GM23338 (cell line): ENCODE results near the gene RAB40B. TPM values are rescaled to one million over a fixed set of nuclear protein-coding genes. Genes with fewer than 3 reads are reported as not detected.

Experiments used
- ATAC-seq: fragments of 200-7000 bp; cut with Tn5 transposase; 3 replicates; pipeline ENCODE4 v1.9.1; 2020
- DNase-seq: peaks from one replicate; pipeline ENCODE4 v3.0.0-alpha.2; 2015; ENCODE audit warnings: low spot score
- H2AFZ ChIP-seq: fragments of 200-600 bp; sonication (generic); 2 replicates; pipeline ENCODE4 v1.8.0; 2016; ENCODE audit warnings: antibody characterized with exemption, mild to moderate bottlenecking, moderate library complexity
- H3F3A ChIP-seq: fragments of 200-600 bp; sonication (generic); replicated peaks from 2 replicates; pipeline ENCODE4 v1.8.0; 2017; ENCODE audit warnings: antibody characterized with exemption, mixed run types, low read depth
- H3K27ac ChIP-seq: fragments of 200-600 bp; sonication (generic); 2 replicates; pipeline ENCODE4 v1.6.1; 2016; ENCODE audit warnings: low read depth
- H3K27me3 ChIP-seq: fragments of 200-600 bp; sonication (generic); 2 replicates; pipeline ENCODE4 v1.8.0; 2016; ENCODE audit warnings: mild to moderate bottlenecking, mixed run types, moderate library complexity; ENCODE audit not compliant: insufficient read depth
- H3K36me3 ChIP-seq: fragments of 200-600 bp; sonication (generic); 2 replicates; pipeline ENCODE4 v1.8.0; 2016; ENCODE audit warnings: mild to moderate bottlenecking; ENCODE audit not compliant: insufficient read depth
- H3K4me1 ChIP-seq: fragments of 200-600 bp; sonication (generic); 2 replicates; pipeline ENCODE4 v1.8.0; 2016; ENCODE audit warnings: mild to moderate bottlenecking, moderate library complexity; ENCODE audit not compliant: insufficient read depth
- H3K4me2 ChIP-seq: fragments of 200-600 bp; sonication (generic); 2 replicates; pipeline ENCODE4 v1.7.1; 2017; ENCODE audit warnings: mixed run types
- H3K4me3 ChIP-seq: fragments of 200-600 bp; sonication (generic); 2 replicates; pipeline ENCODE4 v1.6.1; 2016; ENCODE audit warnings: mixed run types
- H3K79me2 ChIP-seq: fragments of 200-600 bp; sonication (generic); replicated peaks from 2 replicates; pipeline ENCODE4 v1.8.0; 2017; ENCODE audit warnings: mild to moderate bottlenecking; ENCODE audit not compliant: insufficient read depth
- H3K9me2 ChIP-seq: fragments of 200-600 bp; sonication (generic); 2 replicates; pipeline ENCODE4 v1.8.0; 2017; ENCODE audit not compliant: insufficient read depth
- H4K20me1 ChIP-seq: fragments of 200-600 bp; sonication (generic); replicated peaks from 2 replicates; pipeline ENCODE4 v1.8.0; 2017; ENCODE audit warnings: mild to moderate bottlenecking; ENCODE audit not compliant: insufficient read depth
- H3K27ac Mint-ChIP-seq: 2 replicates; pipeline ENCODE4 v1.8.0; 2020; ENCODE audit warnings: inconsistent platforms, mild to moderate bottlenecking, moderate library complexity, mixed read lengths
- H3K27me3 Mint-ChIP-seq: 3 replicates; pipeline ENCODE4 v1.8.0; 2022; ENCODE audit warnings: low read depth, mild to moderate bottlenecking, moderate library complexity, mixed read lengths, inconsistent platforms; ENCODE audit not compliant: insufficient read depth, poor library complexity
- H3K36me3 Mint-ChIP-seq: 3 replicates; pipeline ENCODE4 v1.8.0; 2021; ENCODE audit warnings: low read depth, mild to moderate bottlenecking, inconsistent platforms, moderate library complexity, mixed read lengths
- H3K4me1 Mint-ChIP-seq: 3 replicates; pipeline ENCODE4 v1.8.0; 2020; ENCODE audit warnings: mild to moderate bottlenecking, inconsistent platforms, mixed read lengths
- H3K4me3 Mint-ChIP-seq: 3 replicates; pipeline ENCODE4 v1.8.0; 2021; ENCODE audit warnings: moderate library complexity, mild to moderate bottlenecking, inconsistent platforms, mixed read lengths
- H3K9me3 Mint-ChIP-seq: 3 replicates; pipeline ENCODE4 v1.8.0; 2020; ENCODE audit warnings: moderate library complexity, mild to moderate bottlenecking, inconsistent platforms, mixed read lengths
- EZH2 ChIP-seq: fragments of 200-600 bp; sonication (generic); IDR thresholded peaks from one replicate; pipeline ENCODE4 v1.8.0; 2017; ENCODE audit warnings: antibody characterized with exemption, mild to moderate bottlenecking, low read depth; ENCODE audit not compliant: unreplicated experiment
- EZH2phosphoT487 ChIP-seq: fragments of 200-600 bp; sonication (generic); IDR thresholded peaks from one replicate; pipeline ENCODE4 v1.8.1; 2018; ENCODE audit warnings: antibody characterized with exemption; ENCODE audit not compliant: unreplicated experiment
- NANOG ChIP-seq: IDR thresholded peaks from 2 replicates; pipeline ENCODE4 v1.6.1; 2016; ENCODE audit warnings: antibody characterized with exemption, borderline replicate concordance
- POLR2AphosphoS5 ChIP-seq: IDR thresholded peaks from 2 replicates; pipeline ENCODE4 v1.6.1; 2016; ENCODE audit warnings: antibody characterized with exemption, low read depth
- REST ChIP-seq: IDR thresholded peaks from one replicate; pipeline ENCODE4 v1.6.1; 2018; ENCODE audit warnings: antibody characterized with exemption; ENCODE audit not compliant: unreplicated experiment
- ZNF331 ChIP-seq: fragments of 250-450 bp; sonication (Bioruptor Pico); IDR thresholded peaks from 2 replicates; pipeline ENCODE4 v1.5.0; 2020; ENCODE audit warnings: low read depth, mild to moderate bottlenecking, moderate library complexity
- polyA plus RNA-seq: library from polyadenylated mRNA; unstranded; fragments of >200 nt; fragmentation: Nextera tagmentation; extraction: Ambion mirVana; gene quantifications from 2 replicates; pipeline ENCODE4 v1.2.1, GENCODE V29; 2016
- total RNA-seq: library from RNA; depleted of rRNA; stranded (reverse); fragments of >200 nt; shearing (Covaris generic); gene quantifications from 2 replicates; pipeline ENCODE4 v1.2.3, GENCODE V29; 2014

Gene RAB40B
- total and polyA plus RNA-seq, 2 experiments from 2014 or later = 4.2 to 5.2 TPM

- H3K4me1 Mint-ChIP-seq = no peaks in the 10 kb centered on the region; the same call in 2 of the 3 replicates
- H3K4me2 ChIP-seq = no peak overlapping the region
- H3K27me3 ChIP-seq = no peaks in the 10 kb centered on the region
- H3F3A ChIP-seq = no peaks in the 10 kb centered on the region
- H4K20me1 ChIP-seq = no peaks in the 10 kb centered on the region
- no peak overlapping the region for H3K4me3 Mint-ChIP-seq
- H3K27me3 Mint-ChIP-seq = peaks cover 1% of the 10 kb centered on the region
- H3K36me3 ChIP-seq = no peaks in the 10 kb centered on the region
- H3K4me1 ChIP-seq = no peaks in the 10 kb centered on the region
- H3K27ac Mint-ChIP-seq = no peak overlapping the region
- TF ChIP-seq ZNF331 = no peak
- no peak for TF ChIP-seq POLR2AphosphoS5
- no peak for TF ChIP-seq EZH2
- no peak for TF ChIP-seq REST
- H3K9me2 ChIP-seq = no peaks in the 10 kb centered on the region
- H3K27ac ChIP-seq = no peak overlapping the region
- no peak overlapping the region for H2AFZ ChIP-seq
- H3K79me2 ChIP-seq = no peaks in the 10 kb centered on the region
- peaks cover 19% of the 10 kb centered on the region for H3K36me3 Mint-ChIP-seq
- H3K4me3 ChIP-seq = no peak overlapping the region
- ATAC-seq (no peak), DNase-seq (no peak)
- no peaks in the 10 kb centered on the region for H3K9me3 Mint-ChIP-seq
These were observed 27.9 kb upstream of the RAB40B start for GRCh38 chr17:82726427-82726826.

GRCh38 chr17:82723169-82723807, 24.8 kb upstream of the RAB40B start:
- Histone ChIP-seq H3K36me3 (no peaks in the 10 kb centered on the region), H3K27me3 (no peaks in the 10 kb centered on the region)

More at GRCh38 chr17:82723169-82723807, 24.8 kb upstream of the RAB40B start:
- H3K36me3 Mint-ChIP-seq = peaks cover 29% of the 10 kb centered on the region
- Histone ChIP-seq H2AFZ (no peak overlapping the region), H3K27ac (no peak overlapping the region), H3K4me1 (no peaks in the 10 kb centered on the region), H3K4me2 (no peak overlapping the region), H3F3A (no peaks in the 10 kb centered on the region), H3K9me2 (no peaks in the 10 kb centered on the region), H4K20me1 (no peaks in the 10 kb centered on the region), H3K4me3 (no peak overlapping the region), H3K79me2 (no peaks in the 10 kb centered on the region)
- H3K4me1 Mint-ChIP-seq = no peaks in the 10 kb centered on the region; the same call in 2 of the 3 replicates
- peaks cover 1% of the 10 kb centered on the region for H3K27me3 Mint-ChIP-seq
- ATAC-seq = no peak
- no peak overlapping the region; the same call in 1 of the 2 replicates for H3K27ac Mint-ChIP-seq
- no peak for DNase-seq
- no peak overlapping the region for H3K4me3 Mint-ChIP-seq
- H3K9me3 Mint-ChIP-seq = no peaks in the 10 kb centered on the region
- TF ChIP-seq POLR2AphosphoS5 (no peak), REST (no peak), NANOG (no peak), ZNF331 (no peak), EZH2phosphoT487 (no peak), EZH2 (no peak)
